ENCODE measurements around the gene CUL3.

CUL3 gene

GRCh38 chr2:224472827-224473226, 112.3 kb downstream of the CUL3 start:
- DNase-seq (ENCODE audit: low read depth in 2 of 2) = no peak

GRCh38 chr2:224472137-224472536, 113.0 kb downstream of the CUL3 start:
- no peak for DNase-seq (ENCODE audit: low read depth in 2 of 2)

- DNase-seq (ENCODE audit: low read depth in 2 of 2) = no peak
These were observed 115.7 kb downstream of the CUL3 start for GRCh38 chr2:224469374-224469964.

DNA sequence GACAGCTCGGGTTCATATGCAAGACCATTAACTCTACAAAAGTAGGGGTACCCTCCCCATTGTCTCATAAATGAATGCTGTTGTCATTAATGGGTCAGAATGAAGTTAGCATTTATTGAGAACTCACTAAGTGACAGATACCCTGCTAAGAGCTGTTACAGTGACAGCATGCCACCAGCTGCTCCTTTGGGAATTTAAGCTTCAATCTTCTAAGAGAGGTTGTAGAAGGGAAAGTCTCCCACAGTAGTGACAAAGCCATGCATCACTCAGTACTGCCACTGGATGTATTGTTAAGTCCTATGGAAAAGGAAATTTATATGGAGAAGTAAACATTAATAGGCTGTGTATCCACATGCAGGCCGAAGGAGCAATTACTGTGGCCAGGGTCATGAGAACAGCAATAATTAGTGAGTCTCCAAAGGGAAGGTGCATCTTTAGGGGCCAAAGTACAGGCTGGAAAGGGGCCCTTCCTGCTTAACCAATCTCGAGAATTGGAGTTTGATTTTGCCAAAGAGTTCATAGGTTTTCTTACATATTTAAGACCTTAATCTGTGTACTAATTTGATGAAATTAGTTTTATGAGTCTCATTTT, 118.8 kb downstream of the CUL3 start:
- no peak for DNase-seq (ENCODE audit: low read depth in 2 of 2)

- no peak for DNase-seq (ENCODE audit: low read depth in 2 of 2)
These were observed 123.8 kb downstream of the CUL3 start for GRCh38 chr2:224461391-224461790.

- no peak for DNase-seq (ENCODE audit: low read depth in 2 of 2)
These were observed 127.6 kb downstream of the CUL3 start for GRCh38 chr2:224457408-224458096.

GRCh38 chr2:224453892-224454291, 131.3 kb downstream of the CUL3 start:
- no peak for DNase-seq (ENCODE audit: low read depth in 2 of 2)

GRCh38 chr2:224449212-224450147, 135.7 kb downstream of the CUL3 start:
- DNase-seq (ENCODE audit: low read depth in 2 of 2) = no peak

GRCh38 chr2:224448236-224448635, 136.9 kb downstream of the CUL3 start:
- DNase-seq (ENCODE audit: low read depth in 2 of 2) = no peak

- DNase-seq (ENCODE audit: low read depth in 2 of 2) = no peak
These were observed 140.4 kb downstream of the CUL3 start for GRCh38 chr2:224444783-224445182.

DNA sequence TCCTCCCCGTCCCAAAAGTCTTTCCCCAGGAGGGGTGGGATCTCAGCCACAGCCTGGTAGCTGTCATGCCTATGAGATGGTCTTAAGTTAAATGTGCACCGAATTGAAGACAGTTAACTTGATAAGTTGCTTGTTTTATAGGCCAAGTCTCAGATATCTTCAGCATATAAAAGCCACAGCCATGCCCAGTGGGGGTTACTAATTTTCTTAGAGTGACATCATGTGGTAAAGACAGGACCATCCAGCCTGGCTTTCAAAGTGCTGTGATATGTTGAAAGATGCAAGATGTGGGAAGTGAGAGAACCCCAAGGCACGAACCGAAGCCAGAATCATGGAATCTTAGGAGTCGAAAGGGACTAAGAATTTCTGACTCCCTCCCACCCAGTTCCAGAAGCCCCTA, 141.1 kb downstream of the CUL3 start:
- DNase-seq (ENCODE audit: low read depth in 2 of 2) = no peak

DNA sequence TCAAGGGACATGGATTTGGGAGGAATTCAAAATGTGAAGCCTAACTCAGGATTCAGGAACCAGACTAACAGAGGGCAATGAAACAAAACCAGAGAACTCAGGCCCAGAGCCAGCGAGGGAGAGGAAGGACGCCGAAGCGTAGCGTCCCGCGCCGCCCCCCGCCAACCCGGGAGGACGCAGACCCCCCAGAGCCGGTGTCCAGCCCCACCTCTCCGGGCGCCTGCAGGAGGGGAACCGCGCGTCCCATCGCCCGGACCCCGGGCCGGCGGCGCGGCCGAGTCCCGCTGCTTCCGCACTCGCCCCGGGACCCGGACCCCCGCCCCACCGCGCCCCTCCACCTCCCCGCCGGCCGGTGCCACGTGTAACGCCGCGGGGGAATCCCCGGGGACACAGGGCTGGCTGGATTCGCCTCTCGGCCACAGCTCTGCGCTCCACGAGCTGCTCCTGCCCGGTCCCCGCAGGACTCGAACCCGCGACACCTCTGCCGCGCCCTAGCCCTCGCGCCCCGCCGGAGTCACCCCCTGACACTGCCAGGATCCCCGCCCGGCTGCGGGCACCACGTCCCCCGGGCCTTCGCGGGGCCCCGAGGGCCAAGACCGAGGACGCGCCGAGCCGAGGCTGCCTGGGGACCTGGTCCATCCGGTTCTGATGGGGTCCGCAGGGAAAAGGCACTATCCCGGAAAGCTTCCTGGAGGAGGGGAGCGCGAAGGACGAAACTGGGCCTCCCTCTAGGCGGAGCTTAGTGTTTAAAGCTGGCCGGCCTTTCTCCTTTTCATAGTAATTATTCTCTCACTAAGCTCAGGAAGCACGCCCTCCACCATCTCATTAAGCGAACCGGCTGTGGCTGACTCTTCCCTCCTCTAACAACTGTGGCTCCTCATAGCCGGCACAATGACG, 142.8 kb downstream of the CUL3 start:
- no peak for DNase-seq (ENCODE audit: low read depth in 2 of 2)

DNA sequence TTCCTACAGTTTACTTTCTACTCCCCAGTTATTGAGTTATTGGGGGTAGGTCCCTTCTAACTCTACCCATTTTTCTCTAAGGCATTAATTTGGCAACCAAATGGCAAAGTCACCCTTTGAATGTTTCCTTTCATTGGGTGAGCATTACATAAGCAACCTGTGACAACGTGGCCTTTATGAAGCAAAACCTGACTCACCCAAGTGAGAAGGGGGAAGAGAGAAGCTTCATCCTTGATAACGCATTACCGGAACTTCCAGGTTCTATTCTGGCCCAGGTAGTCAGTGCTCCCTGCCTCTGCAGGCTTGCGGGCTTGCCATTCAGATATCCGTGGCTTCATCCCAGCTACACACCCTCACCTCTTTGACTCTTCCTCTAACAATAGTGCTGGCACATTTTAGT, 144.2 kb downstream of the CUL3 start:
- DNase-seq (ENCODE audit: low read depth in 2 of 2) = no peak

- no peak for DNase-seq (ENCODE audit: low read depth in 2 of 2)
These were observed 146.4 kb downstream of the CUL3 start for GRCh38 chr2:224438726-224439125.

DNA sequence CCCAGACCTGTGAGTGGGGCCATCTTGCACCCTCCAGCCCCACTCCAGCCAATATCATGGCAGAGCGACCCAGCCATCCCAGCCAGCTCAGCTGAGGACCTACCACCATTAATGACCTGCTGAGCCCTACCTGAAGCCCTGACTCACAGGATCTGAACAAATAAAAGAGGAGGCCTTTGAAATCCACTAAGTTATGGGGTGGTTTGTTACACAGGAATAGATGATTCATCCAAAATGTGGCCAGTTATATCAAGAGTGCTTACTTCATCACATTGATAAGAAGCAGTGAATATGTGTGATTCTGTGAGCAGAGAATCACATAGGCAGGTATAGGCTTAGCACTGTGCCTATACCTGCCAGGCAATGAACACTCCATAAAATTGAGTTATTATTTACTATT, 148.5 kb downstream of the CUL3 start:
- no peak for DNase-seq (ENCODE audit: low read depth in 2 of 2)

DNA sequence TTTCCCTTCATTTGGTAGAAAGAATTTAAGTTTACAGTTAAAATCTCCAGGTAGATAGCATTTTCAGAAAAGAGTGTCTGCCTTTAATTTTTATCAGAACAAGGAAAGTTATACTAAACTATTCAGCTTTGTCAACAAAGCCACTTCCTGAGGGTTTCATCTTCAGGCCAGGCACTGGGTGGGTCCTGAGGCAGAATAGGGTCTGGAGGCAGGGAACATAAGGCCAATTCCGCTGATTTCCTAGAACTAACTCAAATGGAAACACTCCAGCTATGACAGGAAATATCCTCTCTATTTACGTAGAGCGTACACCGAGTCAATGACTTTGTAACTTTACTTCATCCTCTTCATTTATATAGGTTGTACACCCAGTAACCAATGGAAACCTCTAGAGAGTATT, 150.5 kb downstream of the CUL3 start:
- no peak for DNase-seq (ENCODE audit: low read depth in 2 of 2)

DNA sequence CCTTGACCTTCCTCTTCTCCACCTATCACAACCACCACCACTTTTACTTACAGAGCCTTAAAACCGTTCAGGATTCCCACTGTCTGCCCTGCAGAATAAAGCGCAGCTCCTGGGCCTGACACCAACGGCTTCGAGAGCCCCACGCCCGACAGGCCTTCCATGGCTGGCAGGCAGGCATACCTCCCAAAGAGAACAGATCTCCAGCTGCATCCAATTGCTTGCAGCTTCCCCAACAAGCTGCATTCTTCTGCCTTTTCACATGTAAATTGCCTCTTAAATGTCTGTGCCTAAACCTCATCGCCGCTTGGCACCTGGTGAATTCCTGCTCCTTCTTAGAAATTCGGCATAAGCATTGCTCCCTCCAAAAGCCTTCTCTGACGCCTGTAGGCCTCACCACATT, 151.7 kb downstream of the CUL3 start:
- DNase-seq (ENCODE audit: low read depth in 2 of 2) = no peak

DNA sequence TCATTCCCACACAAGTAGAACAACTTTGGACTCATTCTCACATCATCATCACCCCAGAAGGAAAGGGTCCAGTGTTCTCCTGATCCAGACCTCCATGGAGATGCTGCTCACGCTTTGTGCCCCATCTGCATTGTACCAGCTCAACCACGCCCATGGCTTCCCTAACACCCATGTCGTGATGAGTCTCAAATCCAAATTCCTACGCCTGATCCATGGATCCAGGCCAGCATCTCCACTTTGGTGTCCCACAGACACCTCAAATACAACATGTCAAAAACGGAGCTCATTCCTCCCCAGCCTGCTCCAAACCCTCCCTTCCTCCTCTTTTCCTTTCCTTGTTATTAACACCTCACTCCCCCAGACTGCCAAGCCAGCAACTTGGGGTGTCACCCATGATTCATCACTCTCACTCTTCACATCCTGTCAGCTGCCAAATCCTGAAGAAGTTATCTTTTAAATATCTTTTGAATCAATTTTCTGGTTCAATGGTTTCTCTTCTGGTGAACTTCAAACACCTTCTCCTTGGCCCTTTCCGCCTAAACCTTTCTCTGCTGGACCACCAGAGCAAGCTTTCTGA, 153.1 kb downstream of the CUL3 start:
- DNase-seq (ENCODE audit: low read depth in 2 of 2) = no peak

- no peak for DNase-seq (ENCODE audit: low read depth in 2 of 2)
These were observed 155.7 kb downstream of the CUL3 start for GRCh38 chr2:224429441-224429810.

DNA sequence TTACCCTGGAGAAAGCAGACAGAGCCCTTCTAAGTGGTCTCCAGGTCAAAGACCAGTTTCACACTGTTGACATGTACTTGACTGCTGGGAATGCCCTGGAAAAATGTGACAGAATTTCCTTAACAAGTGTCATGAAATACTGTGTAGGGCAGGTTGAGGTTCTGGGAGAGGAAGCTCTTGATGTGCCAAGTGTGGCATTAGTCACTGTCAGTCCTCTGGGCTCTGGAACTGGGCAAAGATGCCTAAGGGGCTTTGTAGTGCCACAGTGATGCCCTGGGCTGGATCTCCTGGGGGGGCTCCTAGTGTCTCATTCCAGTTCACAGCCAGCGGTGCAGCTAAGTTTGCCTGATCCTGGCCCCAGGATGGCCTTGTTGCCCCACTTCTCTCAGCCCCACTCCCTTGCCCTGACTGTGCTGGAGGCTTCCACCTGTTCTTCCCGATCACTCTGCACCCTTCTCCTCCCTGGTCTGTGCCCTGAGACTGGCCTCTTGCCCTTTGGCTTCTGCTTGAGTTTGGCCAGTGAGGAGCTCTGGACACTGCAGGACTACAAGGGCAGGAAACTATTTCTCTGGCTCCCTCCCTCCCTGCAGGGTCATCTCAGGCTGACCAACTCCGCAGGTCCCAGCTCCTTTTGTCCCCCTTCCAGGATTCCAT, 156.2 kb downstream of the CUL3 start:
- DNase-seq (ENCODE audit: low read depth in 2 of 2) = no peak

DNA sequence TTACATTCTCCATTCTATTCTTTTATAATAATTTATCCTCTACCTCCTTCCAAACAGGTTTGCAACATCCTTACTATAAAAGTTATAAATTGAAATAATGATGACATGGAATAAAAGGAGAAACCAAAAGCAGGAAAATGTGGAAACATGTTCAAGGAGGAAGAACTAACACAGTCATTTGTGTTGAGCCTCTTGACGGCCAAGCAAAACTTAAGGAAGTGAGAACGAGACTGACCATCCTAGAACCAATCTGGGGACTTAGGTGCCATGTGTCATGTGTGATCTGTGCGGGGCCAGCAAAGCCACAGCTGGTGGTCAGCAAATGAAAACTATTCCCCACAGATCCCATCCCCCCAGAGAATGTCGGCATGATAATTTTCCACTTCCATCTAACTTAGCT, 157.7 kb downstream of the CUL3 start:
- DNase-seq (ENCODE audit: low read depth in 2 of 2) = no peak

Data from stimulated activated CD8-positive, alpha-beta memory T cell treated with anti-CD3 and anti-CD28 coated beads, Interleukin-7, amount 100 ng/mL, for 4 hours (primary cell).